ENCODE data around the gene NAV3. TPM values are rescaled to one million over a fixed set of nuclear protein-coding genes. Genes with fewer than 3 reads are reported as not detected.

NAV3 gene
- total RNA-seq, 1 experiment from 2014 or later: 4.1 TPM

DNA sequence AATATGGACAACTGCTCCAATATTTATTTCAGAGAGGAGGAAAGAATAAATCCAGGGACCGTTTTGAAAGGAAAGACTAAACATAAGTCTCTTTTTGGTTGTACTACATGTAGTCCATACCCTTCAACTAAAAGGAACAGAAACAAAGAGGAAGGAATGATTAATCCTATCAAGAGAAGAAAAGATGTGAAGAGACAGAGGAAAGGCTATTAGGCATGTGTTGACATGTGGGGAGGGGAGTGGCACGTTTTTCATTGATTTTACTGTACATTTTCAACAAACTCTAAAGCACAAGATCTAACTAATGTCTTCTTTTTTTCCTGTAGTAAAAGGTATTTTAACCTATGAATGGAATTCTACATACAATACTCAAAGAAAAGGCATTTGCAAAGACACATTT, 85.6 kb downstream of the NAV3 start:
- no peaks in the 10 kb centered on the region for H3K36me3 Mint-ChIP-seq (ENCODE audit: insufficient read depth, unreplicated experiment)
- no peak for DNase-seq
- intact Hi-C loops (cut with micrococcal nuclease; ENCODE audit: unreplicated experiment): no loop called here
- H3K4me3 Mint-ChIP-seq (ENCODE audit: low read depth, unreplicated experiment): no peak overlapping the region
- H3K27me3 Mint-ChIP-seq (ENCODE audit: unreplicated experiment): no peaks in the 10 kb centered on the region
- peaks cover 9% of the 10 kb centered on the region for H3K4me1 Mint-ChIP-seq (ENCODE audit: low read depth, unreplicated experiment)
- BruUV-seq (replicated peaks): no TSS peak
- no peak overlapping the region for H3K27ac Mint-ChIP-seq (ENCODE audit: unreplicated experiment)
- H3K9me3 Mint-ChIP-seq (ENCODE audit: low read depth, unreplicated experiment): no peaks in the 10 kb centered on the region
- CTCF ChIA-PET: no interaction called here
- TF ChIP-seq, protein P1, sequence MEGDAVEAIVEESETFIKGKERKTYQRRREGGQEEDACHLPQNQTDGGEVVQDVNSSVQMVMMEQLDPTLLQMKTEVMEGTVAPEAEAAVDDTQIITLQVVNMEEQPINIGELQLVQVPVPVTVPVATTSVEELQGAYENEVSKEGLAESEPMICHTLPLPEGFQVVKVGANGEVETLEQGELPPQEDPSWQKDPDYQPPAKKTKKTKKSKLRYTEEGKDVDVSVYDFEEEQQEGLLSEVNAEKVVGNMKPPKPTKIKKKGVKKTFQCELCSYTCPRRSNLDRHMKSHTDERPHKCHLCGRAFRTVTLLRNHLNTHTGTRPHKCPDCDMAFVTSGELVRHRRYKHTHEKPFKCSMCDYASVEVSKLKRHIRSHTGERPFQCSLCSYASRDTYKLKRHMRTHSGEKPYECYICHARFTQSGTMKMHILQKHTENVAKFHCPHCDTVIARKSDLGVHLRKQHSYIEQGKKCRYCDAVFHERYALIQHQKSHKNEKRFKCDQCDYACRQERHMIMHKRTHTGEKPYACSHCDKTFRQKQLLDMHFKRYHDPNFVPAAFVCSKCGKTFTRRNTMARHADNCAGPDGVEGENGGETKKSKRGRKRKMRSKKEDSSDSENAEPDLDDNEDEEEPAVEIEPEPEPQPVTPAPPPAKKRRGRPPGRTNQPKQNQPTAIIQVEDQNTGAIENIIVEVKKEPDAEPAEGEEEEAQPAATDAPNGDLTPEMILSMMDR (IDR thresholded peaks at IDR 0.05; ENCODE audit: unreplicated experiment): no peak

DNA sequence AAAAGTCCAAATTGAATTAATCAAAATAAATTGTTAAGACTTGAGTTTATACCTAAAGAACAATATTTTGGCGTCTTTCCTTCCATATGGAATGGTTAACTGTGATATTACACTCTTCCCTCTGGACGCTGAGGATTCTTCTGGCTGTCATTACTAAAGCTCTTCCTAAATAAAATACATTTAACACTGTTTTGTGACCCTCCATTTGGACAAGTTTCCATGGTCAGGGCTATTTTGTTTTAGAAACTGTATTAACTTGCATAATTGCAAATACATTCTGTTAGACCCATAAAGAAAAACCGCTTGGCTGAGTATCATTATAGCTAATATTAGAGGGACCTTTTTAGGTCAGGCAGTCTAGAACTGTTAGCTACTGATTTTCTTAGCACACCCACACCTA, 87.4 kb downstream of the NAV3 start:
- Mint-ChIP-seq H3K4me3 (ENCODE audit: low read depth, unreplicated experiment) (no peak overlapping the region), H3K36me3 (ENCODE audit: insufficient read depth, unreplicated experiment) (no peaks in the 10 kb centered on the region), H3K9me3 (ENCODE audit: low read depth, unreplicated experiment) (no peaks in the 10 kb centered on the region), H3K27ac (ENCODE audit: unreplicated experiment) (no peak overlapping the region), H3K4me1 (ENCODE audit: low read depth, unreplicated experiment) (peaks cover 9% of the 10 kb centered on the region), H3K27me3 (ENCODE audit: unreplicated experiment) (no peaks in the 10 kb centered on the region)
- intact Hi-C loops (cut with micrococcal nuclease; ENCODE audit: unreplicated experiment): no loop called here
- CTCF ChIA-PET: no interaction called here
- TF ChIP-seq, protein P1 (IDR thresholded peaks at IDR 0.05; ENCODE audit: unreplicated experiment): no peak
- no peak for DNase-seq
- BruUV-seq (replicated peaks): no TSS peak

DNA sequence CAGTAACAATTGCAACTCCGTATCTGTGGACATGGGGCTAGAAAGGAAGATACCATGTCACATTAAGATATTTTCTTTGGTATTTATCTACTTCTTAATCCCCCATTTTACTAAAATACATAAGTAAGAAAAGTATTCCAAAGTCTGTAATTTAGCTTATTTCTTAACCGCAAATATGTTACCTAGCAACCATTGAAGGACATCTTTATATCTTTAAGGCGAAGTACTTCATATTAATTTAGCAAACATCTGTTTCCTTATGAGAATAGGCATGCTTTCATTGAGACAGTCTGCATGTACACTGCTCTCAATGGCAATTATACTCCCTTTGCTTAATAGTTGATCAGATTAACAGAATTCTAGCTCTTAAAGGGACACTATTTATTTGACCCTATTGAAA, 88.8 kb downstream of the NAV3 start:
- intact Hi-C loops (cut with micrococcal nuclease; ENCODE audit: unreplicated experiment): no loop called here
- Mint-ChIP-seq H3K27me3 (ENCODE audit: unreplicated experiment) (no peaks in the 10 kb centered on the region), H3K27ac (ENCODE audit: unreplicated experiment) (no peak overlapping the region), H3K36me3 (ENCODE audit: insufficient read depth, unreplicated experiment) (no peaks in the 10 kb centered on the region), H3K4me1 (ENCODE audit: low read depth, unreplicated experiment) (peaks cover 9% of the 10 kb centered on the region), H3K4me3 (ENCODE audit: low read depth, unreplicated experiment) (no peak overlapping the region), H3K9me3 (ENCODE audit: low read depth, unreplicated experiment) (no peaks in the 10 kb centered on the region)
- no peak for DNase-seq
- CTCF ChIA-PET: interaction anchor here (0.6 kb wide), 1 partner anchor 10 kb away, joined by 3 read pairs; no protein-coding TSS in a partner anchor
- BruUV-seq (replicated peaks): no TSS peak
- TF ChIP-seq, protein P1 (IDR thresholded peaks at IDR 0.05; ENCODE audit: unreplicated experiment): no peak

DNA sequence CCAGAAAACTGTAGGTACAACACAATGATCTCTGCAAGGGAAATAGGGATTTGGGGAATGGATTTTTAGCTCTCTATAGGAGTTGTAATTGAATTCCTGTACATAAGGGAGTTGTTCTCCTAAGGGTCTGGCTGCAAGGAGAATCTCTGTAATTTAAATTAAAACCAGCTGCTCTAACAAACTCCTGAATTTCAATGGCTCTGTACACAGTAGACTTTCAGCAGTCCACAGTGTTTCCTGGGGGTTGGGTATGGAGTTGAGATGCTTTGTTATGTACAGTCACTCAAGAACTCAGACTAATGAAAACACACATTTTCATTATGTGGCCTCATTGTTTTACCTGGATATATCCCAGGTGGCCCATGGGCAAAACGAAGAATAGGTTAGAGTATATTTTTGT, 93.2 kb downstream of the NAV3 start:
- intact Hi-C loops (cut with micrococcal nuclease; ENCODE audit: unreplicated experiment): no loop called here
- Mint-ChIP-seq H3K4me1 (ENCODE audit: low read depth, unreplicated experiment) (no peaks in the 10 kb centered on the region), H3K9me3 (ENCODE audit: low read depth, unreplicated experiment) (no peaks in the 10 kb centered on the region), H3K27ac (ENCODE audit: unreplicated experiment) (no peak overlapping the region), H3K27me3 (ENCODE audit: unreplicated experiment) (no peaks in the 10 kb centered on the region), H3K36me3 (ENCODE audit: insufficient read depth, unreplicated experiment) (no peaks in the 10 kb centered on the region), H3K4me3 (ENCODE audit: low read depth, unreplicated experiment) (no peak overlapping the region)
- BruUV-seq (replicated peaks): no TSS peak
- DNase-seq: no peak
- CTCF ChIA-PET: no interaction called here
- TF ChIP-seq, protein P1 (IDR thresholded peaks at IDR 0.05; ENCODE audit: unreplicated experiment): no peak

Measured in Calu3 (cell line).